GM18867 (cell line): Measurements from ENCODE around the gene SCAMP4.
A peak's percentile ranks its signal among the peaks of the same experiment; 100 is the strongest.

ENCODE experiments used
- ATAC-seq: cut with Tn5 transposase; IDR thresholded peaks from one replicate; pipeline ENCODE4 v1.9.1; 2021; ENCODE audit warnings: mild to moderate bottlenecking, moderate library complexity; ENCODE audit not compliant: unreplicated experiment

The SCAMP4 gene

DNA sequence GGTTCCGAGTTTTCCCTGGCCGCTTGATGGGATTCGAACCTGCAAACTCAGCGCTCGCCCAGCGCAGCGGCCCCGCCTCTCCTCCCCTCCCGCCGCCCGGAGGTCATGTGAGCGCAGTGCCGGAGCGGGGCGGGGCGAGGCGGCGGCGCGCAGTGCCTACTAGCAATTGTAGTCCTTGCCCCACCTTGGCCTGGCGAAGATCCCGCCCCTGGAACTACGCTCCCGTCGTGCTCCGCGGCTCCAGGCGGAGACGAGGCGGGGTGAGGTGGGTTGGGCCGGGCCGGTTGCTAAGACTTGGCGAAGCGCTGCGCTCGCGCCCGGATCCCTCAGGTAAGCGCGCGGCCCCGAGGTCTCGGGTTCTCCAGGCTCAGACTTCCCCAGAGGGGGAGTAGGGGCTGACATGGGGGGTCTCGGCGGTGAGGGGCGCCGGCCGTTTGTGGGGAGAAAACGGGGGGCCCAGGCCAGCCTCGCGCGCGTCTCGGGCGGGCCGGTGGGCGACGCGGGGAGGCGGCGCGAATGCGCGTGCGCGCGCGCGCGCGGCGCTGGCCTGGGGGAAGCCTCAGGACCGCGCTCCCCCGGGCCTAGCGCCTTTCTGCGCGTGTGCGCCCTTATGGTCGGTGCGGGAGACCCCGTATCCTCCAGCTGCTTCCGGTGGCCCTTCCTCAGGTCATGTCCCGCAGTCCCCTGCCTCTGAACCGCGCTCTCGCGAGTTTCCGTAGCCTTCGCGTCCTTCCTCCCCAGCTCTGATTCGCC, at the start of gene SCAMP4, which contains the start of gene ADAT3:
TSS of gene SCAMP4 (plus strand) at position 290 of the 753 bp plus-strand sequence. CDS start 9,621 bp downstream, outside the sequence.
TSS of gene ADAT3 (plus strand) at position 290 of the 753 bp plus-strand sequence. CDS start 6,649 bp downstream, outside the sequence.
- ATAC-seq: peak; percentile 84

GRCh38 chr19:1855828-1856255, 49.4 kb upstream of the SCAMP4 start:
- no peak for ATAC-seq

DNA sequence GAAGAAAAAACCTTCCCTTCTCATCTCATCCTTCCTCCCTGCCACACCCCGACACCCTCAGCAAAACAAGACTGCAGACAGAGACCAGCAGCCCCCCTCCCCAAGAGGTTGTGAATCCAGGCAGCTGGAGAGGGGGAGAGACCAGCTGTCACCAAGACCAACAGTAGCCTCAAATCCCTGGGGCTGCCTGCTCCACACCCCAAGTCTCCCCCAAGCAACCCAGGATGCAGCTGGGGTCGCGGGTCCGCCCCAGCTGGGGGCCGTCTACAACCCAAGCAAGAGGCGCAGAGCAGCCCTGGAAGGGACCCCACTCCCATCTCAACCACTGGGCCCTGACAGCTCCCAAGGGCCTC, 48.9 kb upstream of the SCAMP4 start:
- no peak for ATAC-seq

- no peak for ATAC-seq
These were observed 48.2 kb upstream of the SCAMP4 start for GRCh38 chr19:1856698-1857603.

DNA sequence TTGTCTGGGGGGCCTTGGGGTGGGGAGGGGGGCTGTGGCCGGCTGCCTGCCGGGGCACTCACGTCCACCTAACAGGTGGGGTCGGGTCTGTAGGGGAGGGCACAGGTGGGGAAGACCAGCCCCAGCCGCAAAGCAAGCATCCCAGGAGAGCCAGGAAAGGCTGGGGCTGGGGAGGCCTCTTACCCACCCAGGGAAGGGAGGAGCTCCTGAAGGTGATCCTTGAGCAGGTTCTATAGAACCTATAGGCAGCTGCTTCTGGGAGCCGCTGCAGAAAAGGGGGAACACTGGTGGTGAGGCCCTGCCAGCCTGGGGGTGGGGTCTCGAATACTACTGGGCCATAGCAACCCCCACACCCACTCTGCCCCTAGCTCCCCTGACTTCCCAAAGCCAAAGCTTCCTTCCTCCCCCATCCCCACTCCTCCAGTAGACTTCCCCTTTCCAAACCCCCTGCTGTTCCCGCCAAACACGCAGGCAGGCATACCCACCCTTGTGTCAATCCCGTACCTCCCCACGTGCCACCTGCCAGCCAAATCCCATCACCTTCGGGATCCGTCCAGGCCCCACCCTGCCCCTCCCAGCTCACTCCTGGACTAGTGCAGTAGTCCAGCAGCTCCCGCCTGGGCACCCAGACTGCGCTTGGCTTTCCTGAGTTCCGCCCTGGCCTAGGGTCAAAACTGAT, 47.4 kb upstream of the SCAMP4 start:
- ATAC-seq: no peak

DNA sequence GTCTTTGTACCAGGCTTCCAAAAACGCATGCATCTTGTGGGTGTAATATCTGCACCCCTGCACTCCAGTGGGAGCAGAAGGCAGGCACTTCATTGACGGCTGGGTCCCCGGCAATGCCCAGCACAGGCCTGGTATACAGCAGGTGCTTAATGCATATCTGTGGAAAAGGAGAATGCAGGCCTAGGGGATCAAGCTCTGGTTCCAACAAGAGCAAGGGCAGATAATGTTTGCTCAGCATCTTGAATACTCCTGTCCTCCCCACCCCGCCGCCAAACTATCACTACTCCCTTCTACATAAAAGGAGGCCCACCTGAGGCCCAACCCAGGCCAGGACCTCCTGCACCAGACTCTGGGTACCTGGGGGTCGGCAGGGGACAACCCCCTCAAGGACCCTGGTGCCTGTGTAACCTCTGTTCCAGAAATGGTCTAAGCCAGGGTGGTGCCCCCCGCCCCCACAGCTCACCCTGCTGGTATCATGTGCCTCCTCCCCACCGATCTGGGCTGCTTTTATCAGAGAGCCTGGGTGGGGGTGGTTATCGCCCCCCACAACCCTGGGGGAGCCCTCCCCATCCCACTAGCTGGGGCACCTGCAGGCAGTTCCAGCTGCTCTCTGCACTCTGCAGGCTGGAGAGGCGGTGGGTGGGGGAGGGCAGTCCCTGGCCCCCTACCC, 46.7 kb upstream of the SCAMP4 start:
- ATAC-seq: no peak

GRCh38 chr19:1859331-1859781, 45.8 kb upstream of the SCAMP4 start:
- ATAC-seq: no peak

DNA sequence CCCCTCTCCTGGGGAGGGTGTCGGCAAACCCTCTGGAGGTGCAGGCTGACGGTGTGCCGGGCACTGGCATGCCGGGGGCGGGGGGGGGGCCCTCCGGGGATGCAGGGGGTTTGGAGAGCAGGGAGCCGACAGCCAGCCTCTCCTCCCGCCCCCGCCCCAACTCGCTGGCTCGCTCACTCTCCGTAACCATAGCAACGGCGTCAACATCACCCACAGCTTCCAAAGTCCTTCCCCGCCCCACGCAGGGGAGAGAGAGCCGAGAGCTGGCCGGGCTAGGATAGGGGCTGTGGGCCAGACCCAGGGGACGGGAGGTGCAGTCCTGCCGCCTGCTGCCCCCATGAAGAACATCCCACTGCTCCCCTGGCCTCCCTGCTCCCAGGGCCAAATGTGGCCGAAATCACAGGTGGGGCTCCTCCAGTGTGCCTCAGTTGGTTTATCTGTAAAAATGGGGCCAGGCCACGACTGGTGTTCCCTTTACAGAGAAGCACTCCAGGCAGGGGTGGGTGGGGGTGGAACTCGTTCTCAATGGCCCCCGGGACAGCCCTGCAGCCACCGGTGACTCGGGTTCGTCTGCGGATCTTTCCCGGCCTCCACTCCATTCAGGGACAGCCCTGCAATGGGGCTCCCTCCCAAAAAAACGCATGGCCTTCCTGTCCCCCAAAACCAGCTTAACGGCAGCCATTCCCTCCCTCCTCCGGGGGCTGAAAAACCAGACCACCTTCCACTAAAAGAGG, 45.0 kb upstream of the SCAMP4 start:
- no peak for ATAC-seq

- ATAC-seq: no peak
These were observed 44.2 kb upstream of the SCAMP4 start for GRCh38 chr19:1860821-1861598.

- ATAC-seq: no peak
These were observed 43.6 kb upstream of the SCAMP4 start for GRCh38 chr19:1861599-1862031.

GRCh38 chr19:1862068-1862423, 43.2 kb upstream of the SCAMP4 start:
- no peak for ATAC-seq

GRCh38 chr19:1862424-1863327, 42.5 kb upstream of the SCAMP4 start:
- peak; percentile 15 for ATAC-seq

- ATAC-seq: peak; percentile 3
These were observed 41.9 kb upstream of the SCAMP4 start, which contains the start of gene KLF16 for GRCh38 chr19:1863328-1863637. Gene KLF16, minus strand, starts transcription at chr19:1863579. Its CDS starts 82 bp downstream, at chr19:1863497.

GRCh38 chr19:1863638-1864479, 41.3 kb upstream of the SCAMP4 start:
- peak; percentile 56 for ATAC-seq

- peak; percentile 32 for ATAC-seq
These were observed 40.6 kb upstream of the SCAMP4 start for GRCh38 chr19:1864480-1865171.

GRCh38 chr19:1865172-1866010, 39.8 kb upstream of the SCAMP4 start:
- no peak for ATAC-seq
